GM12878 (cell line): ENCODE results near the gene HS6ST1. TPM values are rescaled to one million over a fixed set of nuclear protein-coding genes. Genes with fewer than 3 reads are reported as not detected.

Source experiments
- ATAC-seq: fragments of 200-7000 bp; cut with Tn5 transposase; 3 replicates; pipeline ENCODE4 v1.9.1; 2020; ENCODE audit warnings: mild to moderate bottlenecking, moderate library complexity
- BruUV-seq: library from RNA; stranded (reverse); fragments of 400-500 nt; replicated peaks from 2 replicates; lab custom pipeline; 2021; lab: Mats Ljungman, UMichigan
- CTCF ChIA-PET: fragments of 300-600 bp; sonication (Branson Sonifier 250); formaldehyde crosslinking; extraction: SDS; loops from one replicate; lab custom pipeline; 2021; ENCODE audit warnings: inconsistent platforms; lab: Yijun Ruan, JAX
- POLR2A ChIA-PET: fragments of 350-600 bp; formaldehyde crosslinking; extraction: SDS; loops from one replicate; lab custom pipeline; 2021; ENCODE audit warnings: inconsistent platforms; lab: Charles Lee
- RAD21 ChIA-PET: fragments of 300-600 bp; sonication (Branson Sonifier 250); formaldehyde crosslinking; loops from one replicate; lab custom pipeline; 2023; ENCODE audit warnings: antibody characterized with exemption; ENCODE audit not compliant: unreplicated experiment; lab: Charles Lee
- SMC1A ChIA-PET: fragments of 300-600 bp; sonication (Branson Sonifier 250); formaldehyde crosslinking; loops from one replicate; lab custom pipeline; 2023; ENCODE audit not compliant: unreplicated experiment, uncharacterized antibody; lab: Charles Lee
- DNase-seq: peaks from one replicate; pipeline ENCODE4 v3.0.0-alpha.2; 2011; ENCODE audit warnings: low read depth, low spot score
- FAIRE-seq: peaks from 3 replicates; lab custom pipeline; 2011; peaks lifted over from hg19 to GRCh38; lab: Jason Lieb, UNC
- H2AFZ ChIP-seq: 2 replicates; pipeline ENCODE4 v1.6.0; 2011; ENCODE audit warnings: low read depth, low read length, control low read depth; ENCODE audit not compliant: control insufficient read depth
- H3K27ac ChIP-seq: 2 replicates; pipeline ENCODE4 v1.5.1; 2011; ENCODE audit warnings: control low read depth; ENCODE audit not compliant: control insufficient read depth, insufficient read depth
- H3K27me3 ChIP-seq, 2 experiments: replicated peaks in 1 of 2; 2 replicates each; pipeline versions ENCODE4 v1.6.0 to v1.6.1; 2011; ENCODE audit warnings: low read length in 1 of 2; ENCODE audit not compliant: control insufficient read depth in 2 of 2, insufficient read depth in 2 of 2
- H3K36me3 ChIP-seq, 2 experiments: 2 replicates each; pipeline ENCODE4 v1.5.1; 2011; ENCODE audit warnings: low read length in 1 of 2; ENCODE audit not compliant: control insufficient read depth in 2 of 2, insufficient read depth in 2 of 2
- H3K4me1 ChIP-seq: 2 replicates; pipeline ENCODE4 v1.6.1; 2011; ENCODE audit warnings: mild to moderate bottlenecking, low read length, moderate library complexity, mixed read lengths; ENCODE audit not compliant: control insufficient read depth, insufficient read depth
- H3K4me2 ChIP-seq: 2 replicates; pipeline ENCODE4 v1.6.0; 2011; ENCODE audit warnings: control low read depth; ENCODE audit not compliant: control insufficient read depth, insufficient read depth
- H3K4me3 ChIP-seq: fragments of 200-600 bp; sonication (generic); 2 replicates; pipeline ENCODE4 v1.5.1; 2016
- H3K79me2 ChIP-seq: 2 replicates; pipeline ENCODE4 v1.6.0; 2011; ENCODE audit warnings: low read length; ENCODE audit not compliant: control insufficient read depth, insufficient read depth
- H3K9ac ChIP-seq: 2 replicates; pipeline ENCODE4 v1.8.0; 2011; ENCODE audit warnings: low read length, control low read depth, mixed read lengths; ENCODE audit not compliant: control insufficient read depth, insufficient read depth
- H3K9me3 ChIP-seq: replicated peaks from 3 replicates; pipeline ENCODE4 v1.5.1; 2011; ENCODE audit warnings: mild to moderate bottlenecking, low read length; ENCODE audit not compliant: control insufficient read depth, insufficient read depth
- H4K20me1 ChIP-seq: 2 replicates; pipeline ENCODE4 v1.6.0; 2011; ENCODE audit not compliant: control insufficient read depth, insufficient read depth
- EED ChIP-seq: sonication (generic); IDR thresholded peaks from 2 replicates; pipeline ENCODE4 v1.6.1; 2016; ENCODE audit warnings: antibody characterized with exemption, low read depth
- HDAC6 ChIP-seq: fragments of 200-600 bp; sonication (generic); IDR thresholded peaks from one replicate; pipeline ENCODE4 v1.8.0; 2017; ENCODE audit warnings: antibody characterized with exemption; ENCODE audit not compliant: unreplicated experiment
- IKZF2 ChIP-seq, 2 experiments: fragments of 450-650 bp; IDR thresholded peaks; 2 replicates each; pipeline ENCODE4 v1.6.1; 2017; ENCODE audit warnings: mild to moderate bottlenecking in 2 of 2, moderate library complexity in 2 of 2
- IRF4 ChIP-seq: IDR thresholded peaks from 2 replicates; pipeline ENCODE4 v1.6.1; 2011; ENCODE audit warnings: low read depth, low read length
- POLR2AphosphoS5 ChIP-seq: IDR thresholded peaks from 2 replicates; pipeline ENCODE4 v1.6.1; 2011; ENCODE audit warnings: mild to moderate bottlenecking, low read length, inconsistent platforms
- RCOR1 ChIP-seq: conservative IDR thresholded peaks from 2 replicates; pipeline ENCODE4 v1.6.1; 2012; ENCODE audit warnings: low read depth, low read length, improper control_type of control experiment
- SMAD1 ChIP-seq: fragments of 450-650 bp; IDR thresholded peaks from 2 replicates; pipeline ENCODE4 v1.6.1; 2018; ENCODE audit warnings: mild to moderate bottlenecking, low read depth; ENCODE audit not compliant: partially characterized antibody
- SP1 ChIP-seq: IDR thresholded peaks from one replicate; pipeline ENCODE4 v1.6.1; 2011; ENCODE audit warnings: low read depth, low read length
- SPI1 ChIP-seq: IDR thresholded peaks from 2 replicates; pipeline ENCODE4 v1.6.1; 2011; ENCODE audit warnings: low read depth, mild to moderate bottlenecking, low read length, moderate library complexity, borderline replicate concordance; ENCODE audit not compliant: insufficient read depth
- SREBF2 ChIP-seq: IDR thresholded peaks from 2 replicates; pipeline ENCODE4 v1.6.1; 2012; ENCODE audit warnings: mild to moderate bottlenecking, low read length
- WGBS: methylation state at CpG from one replicate; pipeline ENCODE4 v1.1.6; 2016; ENCODE audit warnings: low lambda C conversion rate; ENCODE audit not compliant: insufficient replicate concordance, insufficient coverage; ENCODE audit errors: missing lambda C conversion rate; 5-methylcytosine and 5-hydroxymethylcytosine counted together
- in situ Hi-C: fragments of 300-500 bp; cut with MboI; formaldehyde crosslinking; loops from 9 replicates; pipeline ENCODE4 v1.14.3; 2018; ENCODE audit warnings: mixed read lengths
- intact Hi-C: fragments of 100-400 bp; cut with micrococcal nuclease; formaldehyde crosslinking; loops from one replicate; pipeline ENCODE4 v1.14.2; 2022; ENCODE audit not compliant: unreplicated experiment
- polyA plus RNA-seq, 11 experiments: library from polyadenylated mRNA; depleted of rRNA in 4 of 11; unstranded in 6 of 11; stranded (reverse) in 5 of 11; fragments of >200 nt; fragmentation: Nextera tagmentation in 4 of 11; fragmentation: Illumina TruSeq in 1 of 11; extraction: Ambion mirVana in 4 of 11; extraction: Trizol in 1 of 11; gene quantifications; 1 replicate in 1 of 11; 2 replicates in 10 of 11; pipeline versions ENCODE4 v1.2.1 to v1.2.3, GENCODE V29; 2011 to 2016; ENCODE audit warnings: inconsistent platforms in 2 of 11, missing spikeins in 2 of 11, low read depth in 1 of 11
- total RNA-seq, 4 experiments: library from RNA; depleted of rRNA in 3 of 4; stranded (reverse); fragments of >200 nt in 3 of 4; fragmentation: Illumina TruSeq in 1 of 4; extraction: Trizol in 1 of 4; gene quantifications; 2 replicates each; pipeline versions ENCODE4 v1.2.1 to v1.2.3, GENCODE V29; 2013 to 2021
- TF ChIP-seq, protein P1 (sequence below): fragments of 450-650 bp; IDR thresholded peaks from 2 replicates; pipeline ENCODE4 v1.6.1; 2018; ENCODE audit warnings: mild to moderate bottlenecking, low read depth, moderate library complexity; ENCODE audit not compliant: partially characterized antibody
- TF ChIP-seq, protein P2 (sequence below): fragments of 150-350 bp; IDR thresholded peaks from 2 replicates; pipeline ENCODE4 v1.6.1; 2014; ENCODE audit warnings: mild to moderate bottlenecking, low read depth, low read length
- TF ChIP-seq, protein P3 (sequence below): fragments of 450-650 bp; formaldehyde crosslinking; IDR thresholded peaks from 2 replicates; pipeline ENCODE4 v1.4.0; 2020; ENCODE audit warnings: mild to moderate bottlenecking, moderate library complexity
- TF ChIP-seq, protein P4 (sequence below): IDR thresholded peaks from 2 replicates; pipeline ENCODE4 v1.6.1; 2012; ENCODE audit warnings: low read depth, low read length, improper control_type of control experiment

HS6ST1 gene
- total and polyA plus RNA-seq, 10 of the 15 experiments (the other 5 are each of a cell fraction or from before 2014, with no cell fraction given), result 0.48 to 17.0 (median 4.7) TPM

DNA sequence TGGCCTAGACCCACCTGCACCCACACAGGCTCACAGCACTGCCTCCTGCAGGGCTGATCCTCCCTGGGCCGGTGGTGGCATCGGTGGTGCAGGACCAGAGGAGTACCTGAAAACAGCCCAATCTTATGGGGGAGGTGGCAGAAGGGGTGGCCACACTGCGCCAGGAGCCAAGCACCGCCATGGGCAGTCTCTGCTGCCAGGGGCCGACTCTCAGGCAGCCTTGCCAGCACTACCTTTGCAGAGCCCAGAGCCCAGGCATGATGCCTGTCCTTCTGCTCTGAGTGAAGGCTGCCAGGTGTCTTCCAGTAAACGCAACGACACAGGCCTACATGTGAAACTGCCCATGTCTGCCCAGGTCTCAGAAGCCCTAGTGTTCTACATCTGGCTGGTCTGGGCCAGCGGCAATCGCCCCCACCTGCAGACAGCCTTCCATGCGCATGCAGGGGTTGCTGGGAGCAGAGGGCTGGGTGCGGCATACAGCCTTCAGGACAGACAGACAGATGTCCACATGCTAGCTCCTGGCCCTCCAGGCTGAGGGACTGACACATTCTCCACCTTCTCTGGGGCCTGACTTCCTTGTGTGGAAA is 6.8 kb downstream of the HS6ST1 start:
- Histone ChIP-seq H3K27me3 (no peaks in the 10 kb centered on the region), H3K9ac (no peak overlapping the region), H4K20me1 (peaks cover 3% of the 10 kb centered on the region), H2AFZ (no peak overlapping the region), H3K4me2 (no peak overlapping the region), H3K9me3 (no peaks in the 10 kb centered on the region), H3K4me1 (peaks cover 9% of the 10 kb centered on the region), H3K27ac (no peak overlapping the region), H3K4me3 (no peak overlapping the region), H3K79me2 (peaks cover 5% of the 10 kb centered on the region), H3K36me3 (peaks cover 0 to 2% of the 10 kb centered on the region in 2 experiments; a peak in 2 of 4 replicates)
- no peak for FAIRE-seq
- RAD21 ChIA-PET, result no interaction called here
- no TSS peak for BruUV-seq
- POLR2A ChIA-PET, result no interaction called here
- SMC1A ChIA-PET, result no interaction called here
- CTCF ChIA-PET, result no interaction called here
- 98% methylated on average over 10 of the region's 11 CpGs for WGBS
- DNase-seq, result no peak
- intact Hi-C loops (no loop called here), in situ Hi-C loops (no loop called here)
- TF ChIP-seq, protein P1, sequence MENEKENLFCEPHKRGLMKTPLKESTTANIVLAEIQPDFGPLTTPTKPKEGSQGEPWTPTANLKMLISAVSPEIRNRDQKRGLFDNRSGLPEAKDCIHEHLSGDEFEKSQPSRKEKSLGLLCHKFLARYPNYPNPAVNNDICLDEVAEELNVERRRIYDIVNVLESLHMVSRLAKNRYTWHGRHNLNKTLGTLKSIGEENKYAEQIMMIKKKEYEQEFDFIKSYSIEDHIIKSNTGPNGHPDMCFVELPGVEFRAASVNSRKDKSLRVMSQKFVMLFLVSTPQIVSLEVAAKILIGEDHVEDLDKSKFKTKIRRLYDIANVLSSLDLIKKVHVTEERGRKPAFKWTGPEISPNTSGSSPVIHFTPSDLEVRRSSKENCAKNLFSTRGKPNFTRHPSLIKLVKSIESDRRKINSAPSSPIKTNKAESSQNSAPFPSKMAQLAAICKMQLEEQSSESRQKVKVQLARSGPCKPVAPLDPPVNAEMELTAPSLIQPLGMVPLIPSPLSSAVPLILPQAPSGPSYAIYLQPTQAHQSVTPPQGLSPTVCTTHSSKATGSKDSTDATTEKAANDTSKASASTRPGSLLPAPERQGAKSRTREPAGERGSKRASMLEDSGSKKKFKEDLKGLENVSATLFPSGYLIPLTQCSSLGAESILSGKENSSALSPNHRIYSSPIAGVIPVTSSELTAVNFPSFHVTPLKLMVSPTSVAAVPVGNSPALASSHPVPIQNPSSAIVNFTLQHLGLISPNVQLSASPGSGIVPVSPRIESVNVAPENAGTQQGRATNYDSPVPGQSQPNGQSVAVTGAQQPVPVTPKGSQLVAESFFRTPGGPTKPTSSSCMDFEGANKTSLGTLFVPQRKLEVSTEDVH, result no peak
- TF ChIP-seq SMAD1, result no peak
- no peak for TF ChIP-seq IRF4
- TF ChIP-seq EED, result no peak
- TF ChIP-seq SPI1, result no peak
- no peak for TF ChIP-seq RCOR1
- TF ChIP-seq, protein P2, sequence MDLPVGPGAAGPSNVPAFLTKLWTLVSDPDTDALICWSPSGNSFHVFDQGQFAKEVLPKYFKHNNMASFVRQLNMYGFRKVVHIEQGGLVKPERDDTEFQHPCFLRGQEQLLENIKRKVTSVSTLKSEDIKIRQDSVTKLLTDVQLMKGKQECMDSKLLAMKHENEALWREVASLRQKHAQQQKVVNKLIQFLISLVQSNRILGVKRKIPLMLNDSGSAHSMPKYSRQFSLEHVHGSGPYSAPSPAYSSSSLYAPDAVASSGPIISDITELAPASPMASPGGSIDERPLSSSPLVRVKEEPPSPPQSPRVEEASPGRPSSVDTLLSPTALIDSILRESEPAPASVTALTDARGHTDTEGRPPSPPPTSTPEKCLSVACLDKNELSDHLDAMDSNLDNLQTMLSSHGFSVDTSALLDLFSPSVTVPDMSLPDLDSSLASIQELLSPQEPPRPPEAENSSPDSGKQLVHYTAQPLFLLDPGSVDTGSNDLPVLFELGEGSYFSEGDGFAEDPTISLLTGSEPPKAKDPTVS, result no peak
- TF ChIP-seq, protein P3, sequence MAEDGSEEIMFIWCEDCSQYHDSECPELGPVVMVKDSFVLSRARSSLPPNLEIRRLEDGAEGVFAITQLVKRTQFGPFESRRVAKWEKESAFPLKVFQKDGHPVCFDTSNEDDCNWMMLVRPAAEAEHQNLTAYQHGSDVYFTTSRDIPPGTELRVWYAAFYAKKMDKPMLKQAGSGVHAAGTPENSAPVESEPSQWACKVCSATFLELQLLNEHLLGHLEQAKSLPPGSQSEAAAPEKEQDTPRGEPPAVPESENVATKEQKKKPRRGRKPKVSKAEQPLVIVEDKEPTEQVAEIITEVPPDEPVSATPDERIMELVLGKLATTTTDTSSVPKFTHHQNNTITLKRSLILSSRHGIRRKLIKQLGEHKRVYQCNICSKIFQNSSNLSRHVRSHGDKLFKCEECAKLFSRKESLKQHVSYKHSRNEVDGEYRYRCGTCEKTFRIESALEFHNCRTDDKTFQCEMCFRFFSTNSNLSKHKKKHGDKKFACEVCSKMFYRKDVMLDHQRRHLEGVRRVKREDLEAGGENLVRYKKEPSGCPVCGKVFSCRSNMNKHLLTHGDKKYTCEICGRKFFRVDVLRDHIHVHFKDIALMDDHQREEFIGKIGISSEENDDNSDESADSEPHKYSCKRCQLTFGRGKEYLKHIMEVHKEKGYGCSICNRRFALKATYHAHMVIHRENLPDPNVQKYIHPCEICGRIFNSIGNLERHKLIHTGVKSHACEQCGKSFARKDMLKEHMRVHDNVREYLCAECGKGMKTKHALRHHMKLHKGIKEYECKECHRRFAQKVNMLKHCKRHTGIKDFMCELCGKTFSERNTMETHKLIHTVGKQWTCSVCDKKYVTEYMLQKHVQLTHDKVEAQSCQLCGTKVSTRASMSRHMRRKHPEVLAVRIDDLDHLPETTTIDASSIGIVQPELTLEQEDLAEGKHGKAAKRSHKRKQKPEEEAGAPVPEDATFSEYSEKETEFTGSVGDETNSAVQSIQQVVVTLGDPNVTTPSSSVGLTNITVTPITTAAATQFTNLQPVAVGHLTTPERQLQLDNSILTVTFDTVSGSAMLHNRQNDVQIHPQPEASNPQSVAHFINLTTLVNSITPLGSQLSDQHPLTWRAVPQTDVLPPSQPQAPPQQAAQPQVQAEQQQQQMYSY (CRISPR knock-in tag), result no peak
- TF ChIP-seq SP1, result no peak
- TF ChIP-seq, protein P4, sequence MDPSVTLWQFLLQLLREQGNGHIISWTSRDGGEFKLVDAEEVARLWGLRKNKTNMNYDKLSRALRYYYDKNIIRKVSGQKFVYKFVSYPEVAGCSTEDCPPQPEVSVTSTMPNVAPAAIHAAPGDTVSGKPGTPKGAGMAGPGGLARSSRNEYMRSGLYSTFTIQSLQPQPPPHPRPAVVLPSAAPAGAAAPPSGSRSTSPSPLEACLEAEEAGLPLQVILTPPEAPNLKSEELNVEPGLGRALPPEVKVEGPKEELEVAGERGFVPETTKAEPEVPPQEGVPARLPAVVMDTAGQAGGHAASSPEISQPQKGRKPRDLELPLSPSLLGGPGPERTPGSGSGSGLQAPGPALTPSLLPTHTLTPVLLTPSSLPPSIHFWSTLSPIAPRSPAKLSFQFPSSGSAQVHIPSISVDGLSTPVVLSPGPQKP, result no peak
- TF ChIP-seq POLR2AphosphoS5, result no peak
- no peak for TF ChIP-seq SREBF2
- no peak for TF ChIP-seq IKZF2 (IDR thresholded peaks at IDR 0.05)
- TF ChIP-seq HDAC6, result no peak
- no peak for ATAC-seq
